GM12872 (cell line): ENCODE results near the gene APCDD1L.

Experiments used
- CTCF ChIP-seq: IDR thresholded peaks from 3 replicates; pipeline ENCODE4 v1.5.1; 2011; ENCODE audit warnings: low read depth, mild to moderate bottlenecking, low read length, moderate library complexity; ENCODE audit not compliant: insufficient read depth

APCDD1L gene

GRCh38 chr20:58511364-58511763, 3.8 kb downstream of the APCDD1L start:
- no peak for TF ChIP-seq CTCF

- TF ChIP-seq CTCF = no peak
Measured at GRCh38 chr20:58510921-58511320, 4.3 kb downstream of the APCDD1L start.

GRCh38 chr20:58508762-58509395, 6.3 kb downstream of the APCDD1L start:
- TF ChIP-seq CTCF = no peak

- TF ChIP-seq CTCF = no peak
Measured at GRCh38 chr20:58504566-58504965, 10.6 kb downstream of the APCDD1L start.

- TF ChIP-seq CTCF = no peak
Measured at GRCh38 chr20:58503668-58504067, 11.5 kb downstream of the APCDD1L start.

- TF ChIP-seq CTCF = no peak
Measured at GRCh38 chr20:58500256-58500655, 14.9 kb downstream of the APCDD1L start.

- TF ChIP-seq CTCF = no peak
Measured at GRCh38 chr20:58498470-58499068, 16.6 kb downstream of the APCDD1L start.
